ENCODE measurements around the gene C1orf198. TPM values are rescaled to one million over a fixed set of nuclear protein-coding genes. Genes with fewer than 3 reads are reported as not detected.

Gene C1orf198
- total and polyA plus RNA-seq, 12 donors: 15.2 to 59.4 (median 24.6) TPM

- no peak overlapping the region for H3K4me3 ChIP-seq
- H3K9me3 ChIP-seq (replicated peaks in 1 of 3): no peaks in the 10 kb centered on the region
- 73 to 86% (median 77%) methylated on average over 4 of the region's 4 CpGs for WGBS, 4 donors
- DNase-seq: no peak
- peaks cover 10 to 17% of the 10 kb centered on the region in 2 donors for H3K4me1 ChIP-seq (replicated peaks in 1 of 2)
- H3K27ac ChIP-seq: no peak overlapping the region
- intact Hi-C loops (cut with DNase I): no loop called here
- no peaks in the 10 kb centered on the region for H3K27me3 ChIP-seq
- TF ChIP-seq POLR2A (IDR thresholded peaks at IDR 0.05) (no peak), CTCF (IDR thresholded peaks at IDR 0.05) (no peak)
- H3K36me3 ChIP-seq (replicated peaks in 1 of 2): no peaks in the 10 kb centered on the region
Measured at GRCh38 chr1:230820568-230820967, 47.8 kb downstream of the C1orf198 start.

GRCh38 chr1:230819976-230820375 lies 48.3 kb downstream of the C1orf198 start:
- no peak for DNase-seq
- intact Hi-C loops (cut with DNase I): no loop called here
- H3K27ac ChIP-seq: no peak overlapping the region

GRCh38 chr1:230818901-230819300 lies 49.4 kb downstream of the C1orf198 start:
- no peak for DNase-seq
- Histone ChIP-seq H3K4me3 (no peak overlapping the region), H3K9me3 (replicated peaks in 1 of 3) (no peaks in the 10 kb centered on the region), H3K27ac (no peak overlapping the region), H3K4me1 (replicated peaks in 1 of 2) (peaks cover 0 to under 1% of the 10 kb centered on the region in 2 donors), H3K27me3 (no peaks in the 10 kb centered on the region), H3K36me3 (replicated peaks in 1 of 2) (no peaks in the 10 kb centered on the region)
- no peak for TF ChIP-seq POLR2A (IDR thresholded peaks at IDR 0.05)
- TF ChIP-seq CTCF (IDR thresholded peaks at IDR 0.05): no peak
- WGBS, 4 donors: 88 to 95% (median 90%) methylated on average over 6 of the region's 6 CpGs
- intact Hi-C loops (cut with DNase I): no loop called here

More at GRCh38 chr1:230819976-230820375, 48.3 kb downstream of the C1orf198 start:
- H3K27me3 ChIP-seq: no peaks in the 10 kb centered on the region
- TF ChIP-seq CTCF (IDR thresholded peaks at IDR 0.05) (no peak), POLR2A (IDR thresholded peaks at IDR 0.05) (no peak)
- 84 to 95% (median 88%) methylated on average over 4 of the region's 4 CpGs for WGBS, 4 donors
- H3K4me3 ChIP-seq: no peak overlapping the region
- no peaks in the 10 kb centered on the region for H3K9me3 ChIP-seq (replicated peaks in 1 of 3)
- H3K36me3 ChIP-seq (replicated peaks in 1 of 2): no peaks in the 10 kb centered on the region
- H3K4me1 ChIP-seq (replicated peaks in 1 of 2): peaks cover 8 to 11% of the 10 kb centered on the region in 2 donors

- intact Hi-C loops (cut with DNase I): no loop called here
- TF ChIP-seq POLR2A (IDR thresholded peaks at IDR 0.05) (no peak), CTCF (IDR thresholded peaks at IDR 0.05) (no peak)
- no peak for DNase-seq
- H3K36me3 ChIP-seq (replicated peaks in 1 of 2): no peaks in the 10 kb centered on the region
- no peaks in the 10 kb centered on the region for H3K4me1 ChIP-seq (replicated peaks in 1 of 2)
- H3K9me3 ChIP-seq (replicated peaks in 1 of 3): no peaks in the 10 kb centered on the region
- H3K27ac ChIP-seq: no peak overlapping the region
- 63 to 83% (median 69%) methylated on average over 1 of the region's 1 CpG for WGBS, 4 donors
- no peak overlapping the region for H3K4me3 ChIP-seq
- no peaks in the 10 kb centered on the region for H3K27me3 ChIP-seq
Measured at GRCh38 chr1:230818367-230818766, 50.0 kb downstream of the C1orf198 start.
